Stimulated activated CD4-positive, alpha-beta T cell treated with anti-CD3 and anti-CD28 coated beads, TNF-alpha, amount 100 ng/mL, for 1 hour (primary cell): Measurements from ENCODE around the gene POU3F1.

Source experiments
- DNase-seq, 3 donors: peaks; one replicate each; pipeline ENCODE4 v3.0.0-alpha.2; 2020; ENCODE audit warnings: low read depth in 3 of 3, low spot score in 1 of 3

Gene POU3F1

GRCh38 chr1:38046333-38046883, at the start of gene POU3F1:
POU3F1 (minus strand) TSS chr1:38046793; CDS start chr1:38046743, 50 bp downstream.
- DNase-seq, result no peak

DNA sequence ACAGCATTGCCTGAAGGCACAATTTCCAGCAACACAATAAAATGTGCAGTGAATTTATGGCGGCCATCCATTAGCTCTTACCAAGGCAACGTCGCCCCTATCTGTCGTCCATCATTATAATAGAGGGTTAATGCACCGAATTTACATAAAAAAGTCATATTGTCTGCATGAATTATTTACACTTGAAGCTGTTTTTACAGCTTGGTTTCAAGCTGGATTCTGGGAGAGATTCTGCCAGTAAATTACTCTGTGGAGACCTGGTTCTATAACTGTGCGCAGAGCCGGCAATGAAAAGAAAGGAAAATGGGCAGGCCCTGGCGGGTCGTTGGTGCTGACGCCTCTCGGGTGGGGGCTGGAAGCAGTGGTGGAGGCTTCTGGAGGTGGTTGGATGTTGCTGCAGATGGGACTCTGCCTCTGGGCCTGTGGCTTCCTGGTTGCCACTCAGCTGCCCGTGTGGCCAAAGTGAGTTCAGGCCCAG, 48.9 kb upstream of the POU3F1 start:
- no peak for DNase-seq

GRCh38 chr1:38094711-38095290, 48.2 kb upstream of the POU3F1 start:
- DNase-seq, result no peak

GRCh38 chr1:38093569-38094520, 47.3 kb upstream of the POU3F1 start:
- DNase-seq, result no peak

DNA sequence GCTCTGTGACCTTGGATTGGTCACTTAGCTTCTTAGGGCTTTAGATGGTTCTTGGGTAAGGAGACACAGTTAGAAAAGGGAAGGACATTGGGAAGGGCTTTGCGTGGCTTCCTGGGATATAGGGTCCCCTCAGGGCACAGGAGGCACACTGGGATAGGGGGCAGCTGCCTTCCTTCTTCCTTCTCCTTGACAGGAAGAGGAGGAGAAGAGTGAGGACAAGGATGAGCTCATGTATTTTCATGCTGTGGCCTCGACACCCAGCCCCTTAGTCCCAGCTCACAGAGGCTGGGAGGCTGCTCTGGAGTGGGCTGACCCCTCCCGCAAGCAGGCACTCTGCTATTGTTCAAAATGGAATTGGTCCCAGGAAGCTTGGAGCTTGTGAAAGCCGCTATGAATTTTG, 45.7 kb upstream of the POU3F1 start:
- DNase-seq, result no peak

- no peak for DNase-seq
These were observed 44.2 kb upstream of the POU3F1 start for GRCh38 chr1:38090796-38091195.

- DNase-seq, result no peak
These were observed 43.2 kb upstream of the POU3F1 start for GRCh38 chr1:38089712-38090360.

DNA sequence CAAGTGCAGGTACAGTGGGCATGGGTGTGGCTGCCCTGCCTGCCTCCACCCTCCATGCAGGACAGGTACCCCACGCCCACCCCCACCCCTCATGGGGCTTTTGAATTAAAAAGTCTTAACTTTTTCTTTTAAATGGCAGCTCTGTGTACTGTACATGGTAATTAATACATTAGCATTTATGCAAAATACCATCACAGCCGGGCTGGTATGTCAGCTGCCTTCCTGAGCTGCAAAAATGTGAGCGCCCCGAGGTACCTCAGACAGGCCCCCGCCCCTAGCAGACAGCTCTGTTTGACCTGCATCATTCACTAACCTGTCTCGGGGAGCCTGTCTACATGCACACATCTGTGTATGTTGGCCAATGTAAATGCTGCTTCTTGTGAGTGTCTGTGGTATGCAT, 42.2 kb upstream of the POU3F1 start:
- no peak for DNase-seq

DNA sequence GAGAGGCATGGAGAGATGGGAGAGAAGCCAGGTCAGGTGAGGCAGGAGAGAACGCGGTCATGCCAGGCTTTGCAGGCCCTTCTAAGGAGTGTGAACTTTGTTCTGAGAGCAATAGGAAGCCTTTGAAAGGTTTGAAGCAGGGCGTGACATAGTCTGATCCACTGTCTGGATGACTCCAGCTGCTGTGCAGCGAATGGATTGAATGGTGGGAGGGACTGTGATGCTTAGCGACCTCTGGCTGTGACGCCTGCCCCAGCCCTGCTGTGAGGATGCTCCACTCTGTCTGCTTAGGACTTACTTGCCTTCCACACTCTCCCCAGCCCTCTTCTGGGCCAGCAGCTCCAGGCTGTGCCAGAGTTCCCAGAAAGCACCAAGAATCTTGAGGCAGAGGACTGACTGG, 41.8 kb upstream of the POU3F1 start:
- DNase-seq, result no peak

DNA sequence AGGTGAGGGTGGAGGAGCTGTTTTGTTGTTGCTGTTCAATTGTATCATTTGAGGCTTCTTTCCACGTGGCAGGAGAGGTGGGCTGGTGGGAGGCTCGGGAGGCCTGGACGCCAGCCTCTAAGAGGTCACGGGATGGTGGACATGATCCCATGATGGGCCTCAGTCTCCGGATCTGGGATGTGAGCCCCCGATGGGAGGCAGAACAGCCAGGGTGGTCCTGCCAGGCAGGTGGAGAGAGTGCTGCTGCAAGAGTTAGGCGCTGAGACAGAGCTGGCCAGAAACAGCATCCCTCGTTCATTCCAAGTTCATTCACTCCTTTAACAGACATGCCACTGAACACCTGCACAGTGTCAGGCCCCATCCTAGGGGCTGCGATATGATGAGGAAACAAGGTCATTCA, 41.1 kb upstream of the POU3F1 start:
- no peak for DNase-seq

- DNase-seq, result no peak
These were observed 39.2 kb upstream of the POU3F1 start for GRCh38 chr1:38085666-38086330.

- no peak for DNase-seq
These were observed 38.1 kb upstream of the POU3F1 start for GRCh38 chr1:38084700-38085099.

GRCh38 chr1:38084113-38084512, 37.5 kb upstream of the POU3F1 start:
- no peak for DNase-seq

- no peak for DNase-seq
These were observed 36.9 kb upstream of the POU3F1 start for GRCh38 chr1:38083541-38083940.

- no peak for DNase-seq
These were observed 36.2 kb upstream of the POU3F1 start for GRCh38 chr1:38082769-38083263.

DNA sequence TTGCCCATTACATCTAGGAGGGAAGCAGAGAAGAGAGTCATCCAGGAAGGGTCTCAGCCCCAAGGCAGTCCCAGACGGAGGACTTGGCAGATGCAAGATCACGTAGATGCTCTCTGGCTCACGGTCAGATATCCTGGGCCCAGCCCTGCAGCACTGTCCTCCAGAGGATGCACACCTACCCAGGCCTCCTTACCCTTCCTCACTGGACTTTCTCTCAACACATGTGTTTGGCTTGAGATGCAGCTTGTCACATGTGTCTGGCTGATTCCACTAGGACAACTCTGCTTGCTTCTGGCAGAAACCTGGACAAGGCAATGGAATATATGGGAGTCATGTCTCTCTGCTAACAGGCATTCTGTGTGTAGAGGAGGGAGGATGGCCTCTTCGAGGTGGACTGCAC, 32.4 kb upstream of the POU3F1 start:
- no peak for DNase-seq

- DNase-seq, result no peak
These were observed 31.0 kb upstream of the POU3F1 start for GRCh38 chr1:38077523-38078147.

DNA sequence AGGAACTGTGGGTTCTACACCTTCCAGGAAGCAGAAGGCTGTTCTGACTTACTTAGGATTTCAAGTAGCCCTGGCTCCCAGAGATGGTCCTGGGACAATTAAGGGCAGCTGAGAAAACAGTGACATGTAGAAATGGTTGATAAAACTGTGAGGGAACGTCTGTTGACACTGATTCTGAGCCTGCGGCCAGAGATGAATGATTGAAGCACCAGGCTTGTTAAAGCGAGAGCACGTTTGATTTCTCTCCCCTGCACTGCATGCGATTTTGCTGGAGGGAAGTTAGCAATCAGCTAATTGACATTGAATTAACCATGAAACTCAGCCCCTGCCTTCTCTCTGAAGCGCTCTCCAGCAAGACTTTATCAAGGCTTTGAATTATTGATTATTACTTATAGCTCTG, 29.9 kb upstream of the POU3F1 start:
- DNase-seq, result no peak

DNA sequence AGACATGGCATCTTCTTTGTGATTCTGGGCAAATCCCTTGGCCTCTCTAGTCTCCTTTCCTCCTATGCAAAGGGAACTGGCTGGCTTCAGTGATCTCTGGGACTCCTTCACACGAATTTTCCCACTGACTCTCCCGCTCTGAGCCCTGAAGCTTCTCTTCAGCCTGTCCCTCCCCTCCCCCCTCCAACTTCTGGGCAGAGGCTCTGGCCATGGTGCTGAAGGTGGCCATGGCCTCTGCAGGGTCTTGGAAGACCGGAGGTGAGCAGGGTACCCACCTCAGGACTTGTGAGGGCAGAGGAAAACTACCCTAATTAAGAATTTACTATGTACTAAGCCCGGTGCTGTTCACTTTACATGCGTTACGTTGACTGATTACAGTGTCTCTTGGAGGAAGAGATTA, 29.4 kb upstream of the POU3F1 start:
- DNase-seq, result no peak

DNA sequence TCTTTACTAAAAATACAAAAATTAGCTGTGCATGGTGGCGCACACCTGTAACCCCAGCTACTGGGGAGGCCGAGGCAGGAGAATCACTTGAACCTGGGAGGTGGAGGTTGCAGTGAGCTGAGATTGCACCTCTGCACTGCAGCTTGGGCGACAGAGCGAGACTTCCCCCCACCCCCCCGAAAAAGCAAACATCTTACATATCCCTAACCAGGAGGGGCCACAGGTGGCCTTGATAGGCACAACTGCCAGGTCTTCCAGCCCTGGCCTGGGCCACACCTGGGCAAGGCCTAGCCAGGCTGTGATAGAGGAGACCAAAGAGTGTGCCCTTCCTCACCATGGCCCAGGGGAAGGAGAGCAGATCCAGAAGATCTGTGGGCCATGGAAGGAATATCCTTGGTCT, 28.6 kb upstream of the POU3F1 start:
- DNase-seq, result no peak

- DNase-seq, result no peak
These were observed 27.7 kb upstream of the POU3F1 start for GRCh38 chr1:38074302-38074677.
